A673 (cell line): ENCODE results near the gene TM7SF3. TPM values are rescaled to one million over a fixed set of nuclear protein-coding genes. Genes with fewer than 3 reads are reported as not detected.

Experiments used
- BruUV-seq: library from RNA; stranded (reverse); fragments of 400-500 nt; replicated peaks from 2 replicates; lab custom pipeline; 2021; lab: Mats Ljungman, UMichigan
- CTCF ChIA-PET: fragments of 300-600 bp; sonication (Branson Sonifier 250); formaldehyde crosslinking; loops from one replicate; lab custom pipeline; 2022; ENCODE audit warnings: antibody characterized with exemption; lab: Charles Lee
- POLR2A ChIA-PET: fragments of 300-600 bp; sonication (Branson Sonifier 250); formaldehyde crosslinking; loops from one replicate; lab custom pipeline; 2022; ENCODE audit warnings: antibody characterized with exemption; ENCODE audit not compliant: low non-redundant PET; lab: Charles Lee
- DNase-seq: peaks from one replicate; pipeline ENCODE4 v3.0.0-alpha.2; 2015; ENCODE audit warnings: low spot score
- H3K27ac ChIP-seq: fragments of 200-600 bp; sonication (generic); 2 replicates; pipeline ENCODE4 v1.5.1; 2016; ENCODE audit warnings: mixed run types, low read depth, mild to moderate bottlenecking, mixed read lengths, antibody characterized with exemption, low read length; ENCODE audit not compliant: poor library complexity, severe bottlenecking
- H3K27me3 ChIP-seq: fragments of 200-600 bp; sonication (generic); replicated peaks from 2 replicates; pipeline ENCODE4 v1.6.1; 2017; ENCODE audit warnings: mixed run types, low read depth, mild to moderate bottlenecking, mixed read lengths, antibody characterized with exemption, low read length; ENCODE audit not compliant: insufficient read depth, poor library complexity
- H3K36me3 ChIP-seq: fragments of 200-600 bp; sonication (generic); 2 replicates; pipeline ENCODE4 v1.6.1; 2016; ENCODE audit warnings: mixed run types, mild to moderate bottlenecking, mixed read lengths, antibody characterized with exemption, low read length; ENCODE audit not compliant: insufficient read depth, poor library complexity, severe bottlenecking
- H3K4me1 ChIP-seq: fragments of 200-600 bp; sonication (generic); 2 replicates; pipeline ENCODE4 v1.6.1; 2017; ENCODE audit warnings: mixed run types, mild to moderate bottlenecking, mixed read lengths, antibody characterized with exemption, low read length; ENCODE audit not compliant: insufficient read depth, poor library complexity, severe bottlenecking
- H3K4me3 ChIP-seq: fragments of 200-600 bp; sonication (generic); 2 replicates; pipeline ENCODE4 v1.5.1; 2016; ENCODE audit warnings: low read depth, mixed run types, mild to moderate bottlenecking, mixed read lengths, low read length; ENCODE audit not compliant: poor library complexity, severe bottlenecking
- H3K9me3 ChIP-seq: fragments of 200-600 bp; sonication (generic); 2 replicates; pipeline ENCODE4 v1.6.1; 2016; ENCODE audit warnings: mixed run types, low read depth, mild to moderate bottlenecking, mixed read lengths, antibody characterized with exemption, low read length; ENCODE audit not compliant: poor library complexity, severe bottlenecking
- EZH2 ChIP-seq: fragments of 200-600 bp; sonication (generic); IDR thresholded peaks from 2 replicates; pipeline ENCODE4 v1.6.1; 2017; ENCODE audit warnings: borderline replicate concordance, low read depth, mild to moderate bottlenecking, mixed read lengths, antibody characterized with exemption, low read length; ENCODE audit not compliant: poor library complexity, severe bottlenecking
- intact Hi-C: fragments of 100-400 bp; cut with micrococcal nuclease; formaldehyde crosslinking; loops from one replicate; pipeline ENCODE4 v1.10.0; 2022; ENCODE audit not compliant: unreplicated experiment
- total RNA-seq: library from RNA; stranded (reverse); gene quantifications from 2 replicates; pipeline ENCODE4 v1.2.3, GENCODE V29; 2021
- TF ChIP-seq, protein P1 (sequence below): fragments of 300-800, 200-600 bp; sonication (generic); conservative IDR thresholded peaks from 2 replicates; pipeline ENCODE4 v1.5.1; 2017; ENCODE audit warnings: low read depth, mild to moderate bottlenecking, antibody characterized with exemption, low read length, moderate library complexity, mixed read lengths

Gene TM7SF3
- total RNA-seq, 1 experiment from 2014 or later: 53.5 TPM

DNA sequence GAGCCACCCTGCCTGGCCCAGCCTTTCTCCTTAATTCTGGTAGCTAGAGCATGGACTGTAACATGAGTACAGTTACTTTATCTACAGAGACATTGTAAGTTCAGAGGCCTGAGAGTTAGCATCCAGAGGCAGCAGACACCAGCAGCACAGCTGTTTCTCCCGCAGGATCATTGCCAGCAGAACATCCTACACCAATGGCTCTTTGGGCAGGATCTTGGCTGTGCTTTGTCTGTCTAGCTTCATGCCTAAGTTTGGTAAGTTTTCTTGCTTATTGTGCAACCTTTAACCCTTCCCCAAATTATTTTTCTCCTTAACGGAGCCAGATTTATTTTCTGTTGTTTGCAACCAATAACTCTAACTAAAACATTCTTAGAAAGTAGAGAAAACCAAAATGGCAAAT, 46.6 kb upstream of the TM7SF3 start:
- POLR2A ChIA-PET: no interaction called here
- TF ChIP-seq, protein P1, sequence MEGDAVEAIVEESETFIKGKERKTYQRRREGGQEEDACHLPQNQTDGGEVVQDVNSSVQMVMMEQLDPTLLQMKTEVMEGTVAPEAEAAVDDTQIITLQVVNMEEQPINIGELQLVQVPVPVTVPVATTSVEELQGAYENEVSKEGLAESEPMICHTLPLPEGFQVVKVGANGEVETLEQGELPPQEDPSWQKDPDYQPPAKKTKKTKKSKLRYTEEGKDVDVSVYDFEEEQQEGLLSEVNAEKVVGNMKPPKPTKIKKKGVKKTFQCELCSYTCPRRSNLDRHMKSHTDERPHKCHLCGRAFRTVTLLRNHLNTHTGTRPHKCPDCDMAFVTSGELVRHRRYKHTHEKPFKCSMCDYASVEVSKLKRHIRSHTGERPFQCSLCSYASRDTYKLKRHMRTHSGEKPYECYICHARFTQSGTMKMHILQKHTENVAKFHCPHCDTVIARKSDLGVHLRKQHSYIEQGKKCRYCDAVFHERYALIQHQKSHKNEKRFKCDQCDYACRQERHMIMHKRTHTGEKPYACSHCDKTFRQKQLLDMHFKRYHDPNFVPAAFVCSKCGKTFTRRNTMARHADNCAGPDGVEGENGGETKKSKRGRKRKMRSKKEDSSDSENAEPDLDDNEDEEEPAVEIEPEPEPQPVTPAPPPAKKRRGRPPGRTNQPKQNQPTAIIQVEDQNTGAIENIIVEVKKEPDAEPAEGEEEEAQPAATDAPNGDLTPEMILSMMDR: no peak
- no peak for TF ChIP-seq EZH2
- CTCF ChIA-PET: no interaction called here
- H3K36me3 ChIP-seq: no peaks in the 10 kb centered on the region
- no TSS peak for BruUV-seq
- no peak overlapping the region for H3K27ac ChIP-seq
- no peak overlapping the region for H3K4me3 ChIP-seq
- no peak for DNase-seq
- no peaks in the 10 kb centered on the region for H3K4me1 ChIP-seq
- H3K9me3 ChIP-seq: no peaks in the 10 kb centered on the region
- H3K27me3 ChIP-seq: no peaks in the 10 kb centered on the region
- intact Hi-C loops: no loop called here

DNA sequence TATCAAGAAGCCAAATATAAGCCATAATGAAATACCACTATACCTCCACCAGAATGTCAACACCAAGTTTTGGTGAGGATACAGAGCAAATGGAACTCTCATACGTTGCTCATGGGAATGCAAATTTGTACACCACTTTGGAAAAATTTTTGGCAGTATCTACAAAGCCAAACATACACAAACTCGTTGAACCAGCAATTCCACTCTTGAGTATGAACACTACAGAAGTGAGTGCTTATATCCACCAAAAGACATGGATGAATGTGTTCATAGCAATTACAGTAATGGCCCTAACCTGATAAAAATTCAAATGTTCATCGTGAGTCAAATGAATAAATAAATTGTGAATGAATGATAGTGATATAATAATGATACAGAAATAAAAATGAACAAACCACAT, 43.4 kb upstream of the TM7SF3 start:
- TF ChIP-seq EZH2: no peak
- TF ChIP-seq, protein P1: no peak
- H3K27ac ChIP-seq: no peak overlapping the region
- POLR2A ChIA-PET: interaction anchor here (0.7 kb wide), 1 partner anchor 222 kb away, joined by 5 read pairs; no protein-coding TSS in a partner anchor
- no peaks in the 10 kb centered on the region for H3K9me3 ChIP-seq
- no peak for DNase-seq
- intact Hi-C loops: no loop called here
- no TSS peak for BruUV-seq
- H3K4me3 ChIP-seq: no peak overlapping the region
- CTCF ChIA-PET: no interaction called here
- no peaks in the 10 kb centered on the region for H3K4me1 ChIP-seq
- H3K36me3 ChIP-seq: no peaks in the 10 kb centered on the region
- H3K27me3 ChIP-seq: no peaks in the 10 kb centered on the region

DNA sequence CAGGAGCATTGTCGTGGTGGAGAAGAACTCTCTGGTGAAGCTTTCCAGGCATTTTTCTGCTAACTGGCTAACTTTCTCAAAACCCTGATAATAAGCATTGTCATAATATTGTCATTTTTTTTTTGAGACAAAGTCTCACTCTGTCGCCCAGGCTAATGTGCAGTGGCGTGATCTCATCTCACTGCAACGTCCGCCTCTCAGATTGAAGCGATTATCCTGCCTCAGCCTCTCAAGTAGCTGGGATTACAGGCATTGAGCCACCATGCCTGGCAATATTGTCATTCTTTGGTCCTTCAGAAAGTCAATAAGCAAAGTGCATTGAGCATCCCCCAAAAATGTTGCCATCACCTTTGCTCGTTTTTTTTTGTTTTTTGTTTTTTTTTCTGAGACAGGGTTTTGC, 41.8 kb upstream of the TM7SF3 start:
- BruUV-seq: no TSS peak
- intact Hi-C loops: no loop called here
- TF ChIP-seq EZH2: no peak
- TF ChIP-seq, protein P1: no peak
- Histone ChIP-seq H3K4me1 (no peaks in the 10 kb centered on the region), H3K27ac (no peak overlapping the region), H3K4me3 (no peak overlapping the region), H3K27me3 (no peaks in the 10 kb centered on the region), H3K9me3 (no peaks in the 10 kb centered on the region), H3K36me3 (no peaks in the 10 kb centered on the region)
- ChIA-PET POLR2A (no interaction called here), CTCF (no interaction called here)
- no peak for DNase-seq
